ENCODE results near the gene MPZ.
"Not testable (repeated sequence)": the region's sequence is repeated elsewhere in the genome, so short reads cannot be mapped to it uniquely, and the experiment has no call there.

MPZ gene

GRCh38 chr1:161300478-161300877, 9.3 kb downstream of the MPZ start:
- DNase-seq (ENCODE audit: low read depth in 3 of 3), result no peak

DNA sequence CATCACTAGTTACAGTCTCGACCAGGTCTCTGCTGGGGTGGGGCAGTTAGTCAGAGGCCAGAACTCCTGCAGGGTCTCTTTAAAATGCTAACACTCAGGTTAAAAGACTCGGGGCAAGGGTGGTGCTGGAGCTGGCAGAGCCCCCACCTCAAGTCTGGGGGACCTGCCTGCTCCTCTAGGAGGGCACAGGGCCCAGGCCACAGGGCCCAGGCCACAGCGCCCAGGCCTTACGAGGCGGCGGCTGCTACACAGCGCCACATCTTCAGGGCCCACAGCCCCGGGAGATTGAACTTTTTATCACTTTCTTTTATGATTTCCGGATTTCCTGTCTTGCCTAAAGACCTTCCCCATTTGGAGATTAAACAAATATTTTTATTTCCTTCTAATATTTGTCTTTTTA, 10.4 kb downstream of the MPZ start:
- no peak for DNase-seq (ENCODE audit: low read depth in 3 of 3)

DNA sequence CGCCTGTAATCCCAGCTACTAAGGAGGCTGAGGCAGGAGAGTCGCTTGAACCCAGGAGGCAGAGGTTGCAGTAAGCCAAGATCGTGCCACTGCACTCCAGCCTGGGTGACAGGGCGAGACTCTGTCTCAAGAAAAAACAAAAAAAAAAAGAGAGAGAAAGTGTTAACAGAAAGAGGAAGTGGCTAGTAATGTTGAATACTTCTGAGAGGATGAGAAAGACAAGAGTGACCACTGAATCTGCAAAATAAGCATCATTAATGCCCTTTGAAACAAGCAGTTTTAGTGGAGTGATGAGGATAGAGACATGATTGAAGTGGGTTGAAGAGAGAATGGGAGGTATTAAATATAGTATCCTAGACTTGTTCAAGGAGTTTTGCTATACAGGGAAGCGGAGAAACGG, 11.7 kb downstream of the MPZ start:
- DNase-seq (ENCODE audit: low read depth in 3 of 3), result no peak

DNA sequence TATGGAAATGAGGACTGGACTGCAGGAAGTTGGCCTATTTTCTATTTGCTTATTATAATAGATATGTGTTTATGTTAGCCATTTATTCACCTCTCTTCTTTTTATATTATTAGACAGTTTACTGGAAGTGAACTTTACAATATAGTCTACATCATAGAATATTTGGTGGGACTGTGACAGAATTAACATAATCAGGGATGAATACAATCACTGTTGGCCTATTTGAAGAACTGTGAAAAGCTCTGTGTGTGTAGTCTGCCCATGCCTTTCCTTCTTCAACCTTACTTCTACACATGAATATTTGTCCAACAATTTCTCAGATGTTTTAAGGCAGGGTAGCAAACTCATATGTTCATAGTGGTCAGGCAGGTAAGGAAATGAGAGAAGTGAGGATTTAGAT, 12.4 kb downstream of the MPZ start:
- DNase-seq (ENCODE audit: low read depth in 3 of 3), result no peak

- DNase-seq (ENCODE audit: low read depth in 3 of 3), result no peak
These were observed 19.0 kb downstream of the MPZ start for GRCh38 chr1:161290779-161291178.

GRCh38 chr1:161287482-161288054, 22.2 kb downstream of the MPZ start:
- no peak for DNase-seq (ENCODE audit: low read depth in 3 of 3)

GRCh38 chr1:161285521-161285920, 24.2 kb downstream of the MPZ start:
- DNase-seq (ENCODE audit: low read depth in 3 of 3), result no peak

DNA sequence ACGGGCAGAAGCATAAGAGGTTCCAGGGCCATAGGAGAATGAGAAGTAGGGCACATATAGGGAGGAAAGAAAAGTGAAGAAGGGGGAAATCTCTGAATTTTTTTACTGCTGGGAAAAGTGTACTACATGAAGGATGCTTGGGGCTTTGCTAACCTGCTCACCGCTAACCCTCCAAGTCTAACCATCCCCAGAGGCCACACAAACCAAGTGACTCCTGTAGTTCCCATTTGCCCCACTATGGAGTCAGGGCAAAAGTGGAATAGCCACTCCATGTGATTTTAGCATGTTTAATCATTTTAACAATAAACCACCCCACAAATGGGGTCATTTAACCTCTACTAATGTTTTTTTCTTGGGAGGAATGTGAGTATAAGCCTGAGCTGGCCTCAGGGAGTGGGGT, 24.7 kb downstream of the MPZ start:
- no peak for DNase-seq (ENCODE audit: low read depth in 3 of 3)

- no peak for DNase-seq (ENCODE audit: low read depth in 3 of 3)
These were observed 26.8 kb downstream of the MPZ start for GRCh38 chr1:161282991-161283390.

DNA sequence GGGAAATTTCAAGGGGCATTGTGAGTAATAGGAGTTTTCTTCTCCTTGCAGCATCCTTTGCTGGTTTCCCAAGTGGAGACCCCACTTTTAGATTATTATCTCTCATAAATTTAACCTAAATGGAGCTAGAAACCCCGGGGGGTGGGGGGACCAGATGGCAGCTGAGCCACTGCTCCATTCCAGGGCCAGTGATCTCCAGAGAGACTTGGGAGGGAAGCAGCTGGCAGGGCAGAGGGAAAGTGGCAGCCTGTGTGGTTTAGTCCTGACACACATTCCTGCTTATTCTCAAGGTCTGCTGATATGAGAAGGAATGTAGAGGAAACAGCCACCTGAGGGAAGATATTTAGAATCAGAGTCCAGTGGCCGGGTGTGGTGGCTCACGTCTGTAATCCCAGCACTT, 34.9 kb downstream of the MPZ start:
- DNase-seq (ENCODE audit: low read depth in 3 of 3), result no peak

DNA sequence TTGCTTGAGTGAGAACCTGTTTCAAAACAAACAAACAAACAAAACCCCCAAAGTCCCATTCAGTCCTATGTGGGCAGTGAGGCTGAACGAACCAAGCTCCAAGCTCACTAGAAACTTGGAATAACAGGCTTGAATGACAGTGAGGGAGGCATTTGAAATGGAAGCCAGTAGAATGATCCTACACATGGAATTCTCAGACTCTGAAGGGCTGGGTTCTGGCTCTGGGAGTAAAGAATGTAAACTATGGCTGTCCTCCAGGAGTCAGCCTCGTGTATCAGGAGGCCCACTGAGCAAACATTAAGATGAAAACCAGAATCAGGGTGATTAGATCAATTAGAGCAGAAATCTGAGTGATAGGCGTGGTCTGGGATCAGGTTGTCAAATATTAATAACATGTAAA, 36.4 kb downstream of the MPZ start:
- no peak for DNase-seq (ENCODE audit: low read depth in 3 of 3)

GRCh38 chr1:161267321-161267720, 42.4 kb downstream of the MPZ start:
- no peak for DNase-seq (ENCODE audit: low read depth in 3 of 3)

GRCh38 chr1:161266836-161267235, 42.9 kb downstream of the MPZ start:
- no peak for DNase-seq (ENCODE audit: low read depth in 3 of 3)

DNA sequence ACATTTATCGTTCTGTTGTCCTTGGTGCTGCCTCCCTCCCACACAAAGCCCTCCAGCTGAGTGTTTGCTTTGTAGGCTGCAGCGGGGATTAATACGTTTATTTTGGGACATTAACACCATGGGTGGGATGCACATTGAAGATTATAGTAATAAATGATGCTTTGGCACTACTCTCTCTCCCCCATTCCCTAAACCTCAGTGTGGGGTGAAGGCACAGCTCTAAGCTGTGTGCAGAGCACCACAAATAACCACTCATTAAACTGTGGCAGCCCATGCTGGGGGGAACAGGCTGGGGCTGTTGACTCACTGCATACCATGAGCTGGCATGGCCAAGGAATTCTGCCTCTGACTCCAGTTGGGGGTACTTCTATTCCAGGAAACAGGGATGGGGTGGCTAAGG, 43.6 kb downstream of the MPZ start:
- no peak for DNase-seq (ENCODE audit: low read depth in 3 of 3)

DNA sequence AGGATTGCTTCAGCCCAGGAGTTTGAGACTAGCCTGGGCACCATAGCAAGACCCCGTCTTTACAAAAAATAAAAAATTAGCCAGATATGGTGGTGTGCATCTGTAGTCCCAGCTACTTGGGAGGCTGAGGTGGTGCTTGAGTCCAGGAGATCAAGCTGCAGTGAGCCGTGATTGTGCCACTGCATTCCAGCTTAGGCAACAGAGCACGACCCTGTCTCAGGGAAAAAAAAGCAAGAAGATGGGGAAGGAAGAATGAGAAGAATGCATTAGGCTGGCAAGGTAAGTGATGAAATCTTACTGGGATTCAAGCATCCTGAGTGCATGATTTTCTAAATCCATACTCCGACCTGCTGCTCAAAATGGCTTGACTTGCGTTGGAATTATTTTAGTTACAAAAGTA, 44.5 kb downstream of the MPZ start:
- no peak for DNase-seq (ENCODE audit: low read depth in 3 of 3)

DNA sequence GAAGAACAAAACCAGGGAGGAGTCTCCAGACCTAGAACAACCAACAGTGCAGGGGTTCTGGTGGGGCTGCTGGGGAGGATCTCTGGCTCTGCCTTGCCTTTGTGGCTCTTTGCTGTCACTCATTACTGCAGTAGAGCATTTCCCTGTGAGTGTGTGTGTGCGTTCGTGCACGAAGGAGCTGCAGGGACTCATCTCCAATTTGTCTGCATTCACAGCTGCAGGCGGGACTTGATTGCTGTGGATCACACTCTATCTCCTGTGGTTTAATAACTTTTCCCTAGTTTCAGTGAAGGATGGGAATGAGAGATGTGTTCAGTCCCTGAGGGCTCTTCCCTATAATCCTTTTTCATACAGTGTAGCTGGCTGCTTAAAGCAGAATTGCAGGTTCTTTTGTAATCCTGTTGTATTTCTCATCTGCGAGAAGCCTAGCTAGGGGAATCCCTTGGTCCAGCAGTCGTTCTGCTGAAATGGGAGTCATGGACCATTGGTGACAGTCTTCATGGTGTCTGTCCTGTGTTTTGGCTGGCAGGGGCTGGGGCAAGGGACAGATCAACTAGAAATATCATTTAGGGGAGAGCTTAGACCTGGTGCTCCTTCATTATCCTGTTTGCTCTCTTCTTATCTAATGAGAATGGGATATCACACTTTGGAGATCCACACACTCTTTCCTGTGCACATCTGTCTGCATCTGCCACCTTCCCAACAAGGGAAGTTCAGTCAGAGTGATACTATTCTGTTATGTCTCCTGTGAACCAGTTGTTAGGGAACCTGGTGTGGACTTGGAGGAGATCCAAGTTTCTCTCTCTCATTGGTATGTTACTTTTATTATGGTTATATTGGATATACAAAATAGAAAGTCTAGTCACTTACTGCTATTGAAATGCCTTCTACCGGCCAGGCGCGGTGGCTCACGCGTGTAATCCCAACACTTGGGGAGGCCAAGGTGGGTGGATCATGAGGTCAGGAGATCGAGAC, 48.2 kb downstream of the MPZ start:
- DNase-seq (ENCODE audit: low read depth in 3 of 3), result no peak

GRCh38 chr1:161260376-161261260, 49.1 kb downstream of the MPZ start:
- DNase-seq (ENCODE audit: low read depth in 3 of 3), result no peak

DNA sequence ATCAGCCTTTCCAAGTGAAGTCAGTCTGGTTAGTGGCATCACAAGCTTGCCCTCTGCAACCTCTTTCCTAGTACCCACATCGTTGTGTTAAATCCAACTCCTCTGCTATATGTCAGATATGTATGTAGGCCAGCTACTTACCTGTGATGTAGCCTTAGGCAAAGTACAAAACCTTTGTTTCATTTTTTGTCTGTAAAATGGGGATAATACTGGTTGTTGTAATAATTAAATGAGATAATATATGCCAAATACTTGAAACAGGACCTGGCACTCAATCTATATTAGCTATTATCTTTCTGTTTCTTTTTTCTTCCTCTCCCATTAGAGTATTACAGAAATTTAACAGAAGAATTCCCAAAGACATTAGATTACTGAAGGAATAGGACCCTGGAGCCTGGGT, 50.0 kb downstream of the MPZ start:
- no peak for DNase-seq (ENCODE audit: low read depth in 3 of 3)

- DNase-seq (ENCODE audit: low read depth in 3 of 3), result no peak
These were observed 50.4 kb downstream of the MPZ start for GRCh38 chr1:161259345-161259702.

- DNase-seq (ENCODE audit: low read depth in 3 of 3), result peak in 2 of 3 experiments; percentile 7 to 31
These were observed 51.1 kb downstream of the MPZ start, which contains the start of gene PCP4L1 for GRCh38 chr1:161258439-161259344. TSS of gene PCP4L1 (plus strand) at chr1:161258745. CDS start at chr1:161258975, 230 bp downstream.

DNA sequence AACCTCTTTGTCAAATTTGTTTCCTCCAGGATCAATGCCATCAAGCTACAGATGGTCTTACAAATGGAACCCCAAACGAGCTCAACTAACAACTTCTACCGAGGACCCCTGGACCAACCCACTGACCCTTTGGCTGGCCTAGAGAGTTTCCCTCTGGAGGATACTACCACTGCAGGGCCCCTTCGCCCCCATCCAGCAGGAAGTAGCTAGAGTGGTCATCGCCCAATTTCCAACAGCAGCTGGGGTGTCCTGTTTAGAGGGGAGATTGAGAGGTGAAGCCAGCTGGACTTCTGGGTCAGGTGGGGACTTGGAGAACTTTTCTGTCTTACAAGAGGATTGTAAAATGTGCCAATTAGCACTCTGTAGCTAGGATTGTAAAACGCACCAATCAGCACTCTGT, 52.7 kb downstream of the MPZ start:
- DNase-seq (ENCODE audit: low read depth in 3 of 3), result not testable (repeated sequence)
